GM19455 (cell line): ENCODE measurements around the gene ACVR2B.

Source experiments
- ATAC-seq: cut with Tn5 transposase; IDR thresholded peaks from one replicate; pipeline ENCODE4 v1.9.1; 2021; ENCODE audit not compliant: unreplicated experiment

The ACVR2B gene

DNA sequence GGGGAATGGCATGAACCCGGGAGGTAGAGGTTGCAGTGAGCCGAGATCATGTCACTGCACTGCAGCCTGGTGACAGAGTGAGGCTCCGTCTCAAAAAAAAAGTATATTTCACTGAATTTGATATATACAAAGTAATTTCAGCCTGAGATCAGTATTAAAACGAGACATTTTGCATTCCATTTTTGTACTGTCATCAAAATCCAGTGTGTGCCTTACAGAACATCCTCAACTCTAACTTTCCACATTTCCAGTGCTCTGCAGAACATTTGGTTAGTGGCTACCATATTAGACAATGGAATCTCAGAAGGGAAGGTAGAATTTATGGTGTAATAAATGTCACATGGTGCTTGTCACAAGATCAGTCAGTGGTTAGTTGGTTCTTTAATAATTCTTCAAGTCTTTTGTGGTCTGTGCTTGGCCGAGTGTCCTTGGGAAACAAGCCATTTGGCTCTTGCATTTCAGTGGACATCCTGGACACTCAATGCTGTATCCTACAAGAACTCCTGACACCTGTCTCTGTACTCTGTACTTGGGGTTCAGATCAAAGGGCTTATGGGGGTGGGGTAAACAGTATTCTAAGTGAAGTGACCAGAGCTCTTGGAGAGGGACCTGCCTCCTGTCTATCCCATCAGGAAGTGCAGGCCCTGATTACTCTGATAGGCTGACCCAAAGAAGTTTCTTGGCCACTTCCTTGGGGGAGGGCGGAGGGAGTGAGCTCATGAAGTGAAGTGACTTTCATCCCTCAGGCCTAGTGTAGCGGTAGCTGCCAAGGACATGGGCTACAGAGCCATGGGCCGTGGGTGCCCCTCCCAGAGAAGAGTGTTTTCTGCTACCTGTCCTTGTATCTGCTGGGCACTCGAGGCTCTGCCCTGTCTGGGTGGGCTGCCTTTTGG is 3.7 kb downstream of the ACVR2B start:
- no peak for ATAC-seq

DNA sequence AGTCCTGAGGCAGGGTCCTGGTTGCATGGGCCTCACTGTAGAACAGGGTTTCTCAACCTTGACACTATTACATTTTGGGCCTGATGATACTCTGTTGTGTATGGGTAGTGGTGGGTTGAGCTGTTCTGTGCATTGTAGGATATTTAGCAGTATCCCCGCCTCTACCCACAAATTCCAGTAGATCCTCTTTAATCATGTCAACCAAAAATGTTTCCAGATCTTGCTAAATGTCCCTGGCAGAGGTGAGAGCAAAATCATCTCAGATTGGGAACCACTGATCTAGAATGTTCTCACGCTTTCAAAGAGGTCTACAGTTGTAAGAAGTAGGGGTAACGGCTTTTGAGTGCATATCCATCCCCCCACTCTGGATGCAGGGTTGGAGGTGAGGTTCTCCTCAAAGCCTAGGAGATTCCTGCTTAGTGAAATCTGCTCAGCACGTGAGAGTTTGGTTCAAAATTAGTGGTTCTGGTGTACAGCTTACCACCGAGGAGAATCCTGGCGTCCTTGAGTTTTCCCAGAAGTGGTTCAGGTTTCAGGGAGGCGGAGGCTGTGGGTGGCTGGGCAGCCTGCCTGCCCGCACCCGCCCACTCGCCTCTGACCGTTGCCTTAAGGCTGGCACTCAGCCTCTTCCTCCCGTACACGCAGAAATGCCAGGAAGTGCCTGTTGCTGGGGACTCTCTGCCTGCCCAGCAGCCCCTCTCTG is 5.3 kb downstream of the ACVR2B start:
- ATAC-seq = no peak

DNA sequence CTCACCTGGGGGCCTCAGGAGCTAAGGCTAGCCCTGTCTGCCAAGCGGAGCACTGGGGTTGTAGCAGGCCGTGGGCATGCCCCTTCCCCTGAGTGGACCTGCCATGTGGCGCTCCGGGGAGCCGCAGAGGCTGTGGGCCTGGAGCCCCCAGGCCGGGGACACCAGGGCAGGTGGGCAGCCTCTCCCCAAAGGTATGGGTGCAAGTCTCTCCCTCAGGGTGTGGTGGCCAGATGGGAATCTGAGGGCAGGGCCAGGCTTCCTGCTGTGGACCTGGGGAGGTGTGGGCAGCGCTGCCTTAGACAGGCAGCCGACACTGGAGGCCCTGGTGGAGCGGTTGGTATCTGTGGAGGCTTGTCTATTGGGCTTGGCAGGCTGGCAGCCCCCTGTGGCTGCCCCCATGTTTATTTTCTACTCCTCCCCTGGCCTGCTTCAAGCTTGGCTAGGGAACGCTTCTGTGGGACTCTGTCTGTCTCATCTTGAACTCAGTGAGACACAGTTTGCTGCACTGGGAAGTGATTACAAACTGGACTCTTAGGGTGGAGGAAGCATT is 5.9 kb downstream of the ACVR2B start:
- ATAC-seq = no peak

DNA sequence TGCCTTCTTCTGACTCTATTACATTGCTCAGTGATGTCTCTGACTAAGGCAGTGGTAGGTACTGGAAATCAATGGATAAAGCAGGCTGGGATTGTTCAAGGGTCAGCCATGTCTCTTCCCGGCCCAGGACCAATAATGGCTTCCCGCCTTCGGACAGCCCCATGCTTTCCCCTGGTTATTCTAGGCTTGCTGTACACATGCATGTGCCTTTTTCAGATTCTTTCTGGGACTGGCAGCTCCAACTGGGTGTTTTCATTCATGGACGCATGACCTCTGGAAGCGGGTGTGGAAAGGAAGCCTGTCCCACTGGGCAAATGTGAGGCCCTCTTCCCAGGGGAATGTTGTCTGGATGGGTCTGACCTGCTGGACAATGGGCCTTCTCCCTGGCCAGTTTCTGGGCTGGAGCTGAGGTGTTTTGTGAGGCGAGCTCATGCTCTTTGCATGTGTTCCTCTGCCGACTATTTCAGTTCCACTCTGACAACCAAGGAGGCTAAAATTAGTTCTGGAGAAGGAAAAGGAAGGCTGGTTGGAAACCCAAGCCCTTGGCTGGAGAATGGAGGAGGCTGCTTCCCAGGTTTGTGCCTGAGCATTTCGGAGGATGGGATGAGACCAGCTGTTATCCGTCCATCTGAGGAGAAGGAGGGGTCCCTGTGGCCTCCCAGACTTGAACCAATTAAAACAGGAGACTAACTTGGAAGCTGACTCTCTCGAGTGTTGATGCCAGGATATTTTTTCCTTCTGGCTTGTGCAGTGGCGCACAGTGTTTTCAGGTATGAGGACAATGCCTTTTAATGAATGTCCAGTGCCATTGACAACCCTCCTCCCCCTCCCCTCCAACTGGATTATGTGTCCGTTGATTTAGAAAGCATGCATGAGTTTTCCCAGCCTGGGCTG is 6.9 kb downstream of the ACVR2B start:
- ATAC-seq = no peak

DNA sequence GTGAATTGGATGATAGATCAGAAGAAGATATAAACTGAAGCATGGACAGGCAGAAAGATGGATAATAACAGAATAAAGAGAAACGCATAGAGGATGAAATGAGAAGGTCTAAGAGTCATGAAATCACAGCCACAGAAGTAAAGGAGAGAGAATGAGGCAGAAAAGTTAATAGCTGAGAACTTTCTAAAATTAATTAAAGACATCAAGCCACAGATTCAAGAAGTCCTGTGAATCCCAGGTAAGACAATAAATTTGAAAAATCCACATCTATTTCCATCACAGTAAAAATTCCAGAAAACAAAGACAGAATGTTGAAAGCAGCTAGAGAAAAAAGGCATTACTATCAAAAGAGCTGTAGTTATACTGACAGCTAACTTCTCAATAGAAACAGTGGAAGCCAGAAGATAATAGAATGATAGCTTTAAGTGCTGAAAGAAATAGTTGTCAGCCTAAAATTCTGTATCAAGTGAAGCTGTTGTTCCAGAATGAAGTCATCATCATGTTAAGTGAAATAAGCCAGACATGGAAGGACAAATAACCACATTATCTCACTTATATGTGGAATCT is 12.0 kb downstream of the ACVR2B start:
- ATAC-seq = no peak

DNA sequence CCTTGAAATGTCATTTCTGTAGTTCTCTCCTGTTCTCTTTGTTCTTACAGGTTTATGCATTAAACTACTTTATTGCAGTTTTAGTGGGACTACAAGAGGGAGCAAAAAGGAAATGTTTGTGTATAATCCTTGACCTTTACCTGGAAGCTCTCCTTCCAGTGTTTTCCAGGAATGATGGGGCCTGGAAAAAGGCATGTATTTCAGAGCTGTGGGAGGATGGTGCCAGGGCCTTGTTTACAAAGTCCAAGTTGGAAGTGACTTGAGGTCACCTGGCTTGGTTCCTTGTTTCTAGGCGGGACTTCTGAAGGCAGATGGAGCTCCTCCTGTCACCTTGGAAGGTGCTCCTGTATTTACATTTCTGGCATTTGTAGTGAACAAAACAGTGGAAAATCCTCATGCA is 15.1 kb downstream of the ACVR2B start:
- no peak for ATAC-seq

DNA sequence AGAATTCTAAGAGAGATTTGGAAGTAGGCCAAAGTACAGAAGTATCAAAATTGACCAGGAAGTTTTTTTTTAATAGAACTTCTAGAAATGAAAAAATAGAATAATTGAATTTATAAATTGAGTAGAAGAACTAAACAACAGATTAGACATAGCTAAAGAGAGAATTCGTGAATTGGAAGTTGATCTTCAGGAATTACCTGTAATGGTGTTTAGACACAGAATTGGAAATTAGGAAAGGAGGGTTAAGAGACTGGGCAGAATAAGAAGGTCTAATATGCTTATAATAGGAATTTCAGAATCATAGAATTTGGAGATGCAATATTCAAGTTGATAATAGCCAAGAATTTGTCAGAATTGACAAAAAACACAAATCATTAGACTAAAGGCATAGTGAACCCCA is 16.2 kb downstream of the ACVR2B start:
- ATAC-seq = no peak

DNA sequence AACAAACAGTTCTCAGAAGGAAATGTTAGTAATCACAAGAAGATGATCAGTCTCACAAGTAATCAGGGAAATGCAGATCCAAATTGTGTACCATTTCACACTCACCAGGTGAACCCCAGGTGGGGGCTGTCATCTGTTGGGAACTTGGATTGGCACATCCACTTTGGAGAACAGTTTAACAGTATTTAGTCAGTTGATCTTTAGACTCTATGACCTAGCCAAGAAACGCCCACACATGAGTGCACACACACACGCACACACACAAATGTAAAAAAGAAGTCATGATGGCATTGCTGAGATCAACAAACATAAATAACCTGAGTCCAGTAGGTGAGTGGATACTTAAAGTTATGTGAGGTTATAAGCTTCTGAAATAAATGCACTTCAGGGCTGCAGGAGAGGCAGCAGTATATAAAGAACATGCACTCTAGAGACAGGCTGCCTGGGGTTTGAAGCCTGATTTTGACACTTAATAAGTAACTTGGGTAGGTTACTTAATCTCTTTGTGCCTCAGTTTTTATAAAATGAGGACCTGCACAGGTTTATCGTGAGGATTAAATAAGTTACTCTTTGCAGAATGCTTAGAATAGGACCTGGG is 17.7 kb downstream of the ACVR2B start:
- no peak for ATAC-seq

DNA sequence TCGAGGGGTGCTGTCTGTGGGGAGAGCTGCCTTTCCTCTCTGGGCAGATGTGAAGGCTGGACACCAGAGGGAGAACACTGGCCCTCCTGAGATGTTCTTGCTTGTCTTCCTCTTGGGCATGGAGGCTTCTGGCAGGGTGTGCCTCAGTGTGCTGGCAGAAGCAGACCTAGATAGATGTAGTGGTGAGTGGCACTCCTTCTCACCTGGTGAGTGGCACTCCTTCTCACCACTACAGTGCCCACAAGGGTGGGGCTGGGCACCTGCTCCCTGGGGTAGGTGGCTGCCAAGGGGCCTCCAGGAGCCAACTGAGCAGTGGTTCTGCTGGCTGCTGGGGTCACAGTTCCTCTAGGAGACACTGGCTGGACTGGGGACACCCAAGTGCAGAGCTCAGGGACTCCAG is 18.7 kb downstream of the ACVR2B start:
- no peak for ATAC-seq

DNA sequence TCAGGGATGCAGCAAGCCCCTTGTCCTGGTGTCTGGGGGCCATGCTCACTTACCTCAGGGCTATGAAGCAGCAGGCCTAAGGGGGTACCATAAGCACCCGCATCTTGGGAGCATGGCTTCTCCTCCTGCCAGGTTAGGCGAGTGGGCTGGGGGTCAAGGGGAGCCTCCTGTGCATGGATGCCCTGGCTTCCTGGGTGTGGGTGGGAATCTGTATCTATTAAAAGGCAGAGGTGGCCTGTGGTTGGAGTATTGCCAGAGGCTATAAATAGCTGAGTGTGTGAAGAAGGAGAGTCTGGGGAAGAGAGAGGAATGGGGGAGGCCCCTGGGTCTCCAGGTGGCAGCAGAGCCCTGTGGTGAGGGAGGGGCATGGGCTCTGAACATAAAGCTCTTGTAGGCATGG is 19.5 kb downstream of the ACVR2B start:
- no peak for ATAC-seq

DNA sequence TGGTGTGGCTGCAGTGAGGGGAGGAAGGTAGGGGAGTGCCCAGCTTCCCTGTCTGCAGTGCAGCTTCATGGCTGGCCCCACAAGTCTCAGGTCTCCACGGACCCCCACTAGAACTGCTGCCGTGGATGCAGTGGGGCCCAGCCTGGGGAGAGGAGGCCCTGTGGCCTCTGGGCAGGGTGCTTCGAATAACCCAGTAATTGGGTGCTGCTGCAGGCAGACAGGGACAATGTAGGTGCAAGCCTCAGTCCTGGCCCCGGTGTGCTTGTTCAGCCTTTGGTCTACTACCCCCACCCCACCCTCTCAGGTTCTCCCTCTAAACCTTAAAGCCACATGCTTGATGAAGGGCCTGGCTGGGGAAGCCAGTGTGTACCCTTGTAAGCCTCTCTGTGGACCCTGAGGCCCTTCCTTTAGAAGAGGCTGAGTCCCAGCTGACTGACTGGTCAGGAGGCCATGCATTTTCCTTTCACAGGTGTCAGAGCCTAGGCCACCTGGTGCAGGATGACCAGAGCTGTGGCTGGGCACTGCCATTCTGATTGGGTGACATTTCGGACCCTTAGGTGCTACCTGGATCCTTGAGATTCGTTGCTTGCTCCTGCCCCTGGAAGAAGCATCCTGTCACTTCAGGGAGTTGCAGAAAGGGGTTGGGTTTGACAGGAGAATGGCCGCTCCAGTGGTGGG is 21.4 kb downstream of the ACVR2B start:
- no peak for ATAC-seq

DNA sequence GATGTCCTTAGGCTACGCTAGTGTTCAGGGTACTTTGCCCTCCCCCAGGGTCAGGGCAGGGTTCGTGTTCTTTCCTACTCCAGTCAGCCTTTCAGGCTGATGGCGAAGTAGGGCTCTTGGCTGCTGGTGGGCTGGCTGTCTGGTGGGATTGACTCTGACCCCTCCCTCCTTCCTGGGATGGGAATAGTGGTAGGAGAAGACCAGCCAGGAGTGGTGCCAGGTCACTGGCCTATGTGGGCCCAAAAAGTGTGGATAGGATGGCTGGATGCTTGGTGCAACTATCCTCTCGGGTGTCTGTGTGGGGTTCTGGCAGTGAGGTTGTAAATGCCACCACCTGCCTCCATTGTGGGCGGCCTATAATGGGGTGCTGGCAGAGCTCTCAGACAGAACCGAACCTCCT is 22.0 kb downstream of the ACVR2B start:
- no peak for ATAC-seq

DNA sequence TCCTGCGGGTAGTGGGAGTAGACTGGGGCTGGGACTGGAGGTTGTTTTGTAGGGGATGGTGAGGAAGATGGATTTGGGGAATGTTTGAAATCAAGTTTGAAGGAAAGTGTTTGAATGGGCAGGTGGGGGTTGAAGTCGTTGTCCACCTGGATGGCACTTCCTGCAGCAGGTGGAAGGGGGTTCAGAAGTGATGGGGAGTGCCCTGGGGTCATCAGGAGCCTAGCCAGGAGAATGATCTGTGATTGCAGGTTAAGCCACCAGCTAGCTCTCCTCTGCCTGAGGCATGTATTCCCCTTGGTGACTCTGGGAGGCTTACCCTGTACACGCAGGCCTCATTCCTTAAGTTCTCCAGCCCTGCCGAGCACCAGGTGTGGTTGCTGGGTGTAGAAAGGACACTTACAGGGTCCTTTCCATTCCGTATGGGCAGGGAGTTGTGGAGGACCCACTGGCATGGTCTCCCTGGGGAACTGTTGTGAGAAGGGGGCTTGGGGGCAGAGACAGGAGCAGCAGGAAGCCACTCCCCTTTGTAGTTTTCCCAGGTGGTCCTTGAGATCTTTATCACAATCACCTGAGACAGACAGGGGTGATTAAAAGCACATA is 22.6 kb downstream of the ACVR2B start:
- ATAC-seq = no peak

DNA sequence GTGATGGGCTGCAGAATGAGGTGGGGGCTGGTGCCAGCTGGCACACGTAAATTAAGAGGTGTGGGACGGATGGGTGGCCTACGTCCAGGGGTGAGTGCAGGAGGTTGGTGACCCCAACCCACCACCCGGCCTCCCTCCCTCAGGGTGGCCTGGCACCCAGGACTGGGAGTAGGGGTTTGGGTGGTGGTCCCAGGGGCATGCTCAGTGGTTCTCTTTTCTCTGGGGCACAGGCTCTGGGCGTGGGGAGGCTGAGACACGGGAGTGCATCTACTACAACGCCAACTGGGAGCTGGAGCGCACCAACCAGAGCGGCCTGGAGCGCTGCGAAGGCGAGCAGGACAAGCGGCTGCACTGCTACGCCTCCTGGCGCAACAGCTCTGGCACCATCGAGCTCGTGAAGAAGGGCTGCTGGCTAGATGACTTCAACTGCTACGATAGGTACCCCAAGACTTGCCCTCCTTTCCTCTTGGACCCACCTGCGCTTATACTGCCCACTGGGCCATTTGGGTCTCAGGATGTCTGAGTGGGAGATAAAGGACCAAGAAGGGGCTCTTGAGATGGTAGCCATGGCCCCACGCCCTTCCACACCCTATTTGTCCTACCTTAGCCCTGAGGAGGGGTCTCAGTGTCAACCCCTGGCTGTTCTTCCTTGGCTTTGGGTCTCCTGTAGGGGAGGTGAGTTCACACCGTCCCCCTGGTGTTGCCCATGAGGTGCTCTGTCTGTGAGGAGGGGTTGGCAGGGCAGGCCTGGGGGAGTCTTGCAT is 23.5 kb downstream of the ACVR2B start:
- ATAC-seq = no peak

DNA sequence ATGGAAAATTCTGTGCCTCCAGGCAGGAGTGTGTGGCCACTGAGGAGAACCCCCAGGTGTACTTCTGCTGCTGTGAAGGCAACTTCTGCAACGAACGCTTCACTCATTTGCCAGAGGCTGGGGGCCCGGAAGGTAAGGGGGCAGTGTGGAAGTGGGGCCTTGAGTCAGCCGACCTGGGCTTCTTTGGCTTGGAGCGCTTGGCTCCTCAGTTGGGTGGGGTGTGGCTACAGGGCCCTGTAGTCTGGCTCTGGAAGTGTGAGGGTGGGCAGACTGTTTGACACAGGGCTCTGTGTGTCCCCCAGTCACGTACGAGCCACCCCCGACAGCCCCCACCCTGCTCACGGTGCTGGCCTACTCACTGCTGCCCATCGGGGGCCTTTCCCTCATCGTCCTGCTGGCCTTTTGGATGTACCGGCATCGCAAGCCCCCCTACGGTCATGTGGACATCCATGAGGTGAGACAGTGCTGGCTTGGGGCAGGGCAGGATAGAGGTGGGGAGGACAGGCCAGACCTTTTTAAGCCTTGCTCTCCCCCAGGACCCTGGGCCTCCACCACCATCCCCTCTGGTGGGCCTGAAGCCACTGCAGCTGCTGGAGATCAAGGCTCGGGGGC is 24.3 kb downstream of the ACVR2B start:
- no peak for ATAC-seq

DNA sequence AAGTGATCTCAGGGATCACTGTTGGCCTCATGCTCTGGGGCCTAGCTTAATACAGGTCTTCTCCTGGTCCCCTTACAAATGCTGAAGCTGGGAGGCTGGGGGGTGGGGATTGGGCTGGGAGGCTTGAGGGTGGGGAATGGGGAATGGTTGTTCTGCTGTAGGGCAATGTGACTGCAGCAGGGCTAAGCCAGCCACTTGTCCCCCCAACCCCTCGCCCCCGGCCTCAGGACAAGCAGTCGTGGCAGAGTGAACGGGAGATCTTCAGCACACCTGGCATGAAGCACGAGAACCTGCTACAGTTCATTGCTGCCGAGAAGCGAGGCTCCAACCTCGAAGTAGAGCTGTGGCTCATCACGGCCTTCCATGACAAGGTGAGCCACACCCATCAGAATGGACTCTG is 25.2 kb downstream of the ACVR2B start:
- no peak for ATAC-seq

DNA sequence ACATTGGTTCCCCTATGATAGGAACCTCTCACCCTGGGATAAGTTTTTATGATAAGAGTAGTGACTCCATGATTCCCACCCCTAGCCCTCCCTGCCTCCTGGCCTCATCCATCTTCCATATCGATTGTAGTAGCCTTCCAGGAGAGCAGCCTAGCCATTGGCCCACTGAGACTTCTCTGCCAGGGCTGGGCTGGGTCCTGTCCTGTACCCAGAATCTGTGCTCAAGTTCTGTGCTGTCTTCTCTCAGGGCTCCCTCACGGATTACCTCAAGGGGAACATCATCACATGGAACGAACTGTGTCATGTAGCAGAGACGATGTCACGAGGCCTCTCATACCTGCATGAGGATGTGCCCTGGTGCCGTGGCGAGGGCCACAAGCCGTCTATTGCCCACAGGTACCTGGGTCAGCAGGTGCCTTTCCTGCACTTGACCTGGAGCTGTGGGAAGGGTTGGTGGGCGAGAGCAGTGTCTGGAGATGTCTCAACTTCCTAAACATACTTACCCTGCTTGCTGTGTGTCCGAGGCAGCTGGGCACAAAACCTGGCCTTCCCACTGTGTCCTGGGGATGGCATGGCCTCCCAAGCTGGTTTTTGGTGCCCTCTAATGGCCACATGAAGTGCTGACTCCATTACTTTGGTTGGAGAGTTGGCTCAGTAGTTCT is 25.9 kb downstream of the ACVR2B start:
- ATAC-seq = no peak

DNA sequence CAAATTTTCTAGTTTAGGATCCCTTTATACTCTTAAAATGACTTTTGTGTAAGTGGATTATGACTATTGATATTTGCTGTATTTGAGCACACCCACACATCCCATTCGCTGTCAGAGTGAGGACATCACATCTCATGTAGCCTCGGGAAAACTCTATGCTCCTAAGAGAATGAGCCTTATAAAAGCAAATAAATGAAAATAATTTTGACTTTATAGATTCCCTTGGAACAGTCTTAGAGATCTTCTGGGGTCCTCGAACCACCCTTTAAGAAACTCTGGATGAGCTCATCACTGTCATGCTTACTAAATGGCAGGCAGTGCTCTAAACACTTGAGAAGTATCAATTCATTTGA is 26.4 kb downstream of the ACVR2B start:
- no peak for ATAC-seq
